HepG2 (cell line): ENCODE measurements around the gene NLRP6. TPM values are rescaled to one million over a fixed set of nuclear protein-coding genes. Genes with fewer than 3 reads are reported as not detected.

ENCODE experiments used
- CHD2 ChIP-seq: IDR thresholded peaks from 2 replicates; pipeline ENCODE4 v1.6.1; 2011; ENCODE audit warnings: low read depth, low read length, improper control_type of control experiment
- FOXA1 ChIP-seq, 2 experiments: fragments of 450-650 bp in 1 of 2; sonication (generic) in 1 of 2; formaldehyde crosslinking in 1 of 2; IDR thresholded peaks; 2 replicates each; pipeline versions ENCODE4 v1.4.0 to v1.6.1; 2016 to 2020; ENCODE audit warnings: missing genetic modification reagents in 1 of 2
- GABPA ChIP-seq, 2 experiments: IDR thresholded peaks; 2 replicates each; pipeline ENCODE4 v1.6.1; 2011 to 2016; ENCODE audit warnings: low read depth in 2 of 2, low read length in 1 of 2, missing biosample characterization in 1 of 2, missing genetic modification characterization in 1 of 2
- GTF2F1 ChIP-seq: fragments of 150-350 bp; IDR thresholded peaks from 2 replicates; pipeline ENCODE4 v1.6.1; 2014; ENCODE audit warnings: low read length
- HNF4A ChIP-seq: sonication (generic); formaldehyde crosslinking; IDR thresholded peaks from 2 replicates; pipeline ENCODE4 v1.4.0; 2020; ENCODE audit warnings: missing genetic modification reagents
- ISL2 ChIP-seq: sonication (generic); formaldehyde crosslinking; IDR thresholded peaks from 2 replicates; pipeline ENCODE4 v1.5.0; 2020; ENCODE audit warnings: missing genetic modification reagents
- KMT2B ChIP-seq: IDR thresholded peaks from 2 replicates; pipeline ENCODE4 v1.6.1; 2016; ENCODE audit warnings: missing genetic modification reagents, missing compliant biosample characterization
- LBX2 ChIP-seq: sonication (generic); formaldehyde crosslinking; IDR thresholded peaks from 2 replicates; pipeline ENCODE4 v1.5.0; 2020; ENCODE audit warnings: missing genetic modification reagents, mild to moderate bottlenecking, borderline replicate concordance
- NCOA5 ChIP-seq: sonication (generic); formaldehyde crosslinking; IDR thresholded peaks from 2 replicates; pipeline ENCODE4 v1.4.0; 2020; ENCODE audit warnings: missing genetic modification reagents
- RNF2 ChIP-seq: fragments of 450-650 bp; conservative IDR thresholded peaks from 2 replicates; pipeline ENCODE4 v1.6.1; 2016; ENCODE audit warnings: low read depth
- SATB2 ChIP-seq: sonication (generic); formaldehyde crosslinking; IDR thresholded peaks from 2 replicates; pipeline ENCODE4 v1.5.0; 2020; ENCODE audit warnings: missing genetic modification reagents
- SCMH1 ChIP-seq: sonication (generic); formaldehyde crosslinking; IDR thresholded peaks from 2 replicates; pipeline ENCODE4 v1.9.0; 2021; ENCODE audit warnings: missing genetic modification reagents, mild to moderate bottlenecking, borderline replicate concordance
- SMC3 ChIP-seq: IDR thresholded peaks from 2 replicates; pipeline ENCODE4 v1.6.1; 2011; ENCODE audit warnings: low read length, improper control_type of control experiment
- SRSF9 ChIP-seq: fragments of 200-400 bp; formaldehyde crosslinking; IDR thresholded peaks from 2 replicates; pipeline ENCODE4 v1.6.1; 2018; ENCODE audit warnings: borderline replicate concordance, mild to moderate bottlenecking, low read depth, low read length; ENCODE audit not compliant: insufficient read depth, poor library complexity, severe bottlenecking
- TBP ChIP-seq: sonication (generic); formaldehyde crosslinking; IDR thresholded peaks from 2 replicates; pipeline ENCODE4 v1.5.0; 2020; ENCODE audit warnings: missing genetic modification reagents
- ZNF180 ChIP-seq: sonication (generic); formaldehyde crosslinking; IDR thresholded peaks from 2 replicates; pipeline ENCODE4 v1.4.0; 2020; ENCODE audit warnings: low read depth, missing genetic modification reagents, borderline replicate concordance
- ZNF251 ChIP-seq: sonication (generic); formaldehyde crosslinking; IDR thresholded peaks from 2 replicates; pipeline ENCODE4 v1.9.0; 2021; ENCODE audit warnings: mild to moderate bottlenecking, missing genetic modification reagents
- ZNF547 ChIP-seq: sonication (generic); formaldehyde crosslinking; IDR thresholded peaks from 2 replicates; pipeline ENCODE4 v1.5.1; 2020; ENCODE audit warnings: mild to moderate bottlenecking, missing genetic modification reagents
- ZNF569 ChIP-seq: sonication (generic); formaldehyde crosslinking; IDR thresholded peaks from 2 replicates; pipeline ENCODE4 v1.5.0; 2020; ENCODE audit warnings: mild to moderate bottlenecking, missing genetic modification reagents, moderate library complexity, borderline replicate concordance
- polyA plus RNA-seq, 8 experiments: library from polyadenylated mRNA; depleted of rRNA in 3 of 8; stranded (reverse) in 7 of 8; unstranded in 1 of 8; fragments of >200 nt; fragmentation: Illumina TruSeq in 4 of 8; extraction: Trizol in 4 of 8; gene quantifications; 2 replicates each; pipeline versions ENCODE4 v1.2.1 to v1.2.3, GENCODE V29; 2011 to 2016; ENCODE audit warnings: low read depth in 4 of 8, missing spikeins in 1 of 8, mixed read lengths in 1 of 8; ENCODE audit not compliant: insufficient read depth in 1 of 8
- total RNA-seq, 5 experiments: library from RNA; depleted of rRNA; stranded (reverse); fragments of >200 nt; fragmentation: Illumina TruSeq; extraction: Trizol; gene quantifications; 2 replicates each; pipeline ENCODE4 v1.2.3, GENCODE V29; 2016; ENCODE audit warnings: low read depth in 1 of 5
- TF ChIP-seq, protein P1 (sequence below): sonication (generic); formaldehyde crosslinking; IDR thresholded peaks from 2 replicates; pipeline ENCODE4 v1.5.1; 2020; ENCODE audit warnings: missing genetic modification reagents, mild to moderate bottlenecking, borderline replicate concordance
- TF ChIP-seq, protein P2 (sequence below): sonication (generic); formaldehyde crosslinking; IDR thresholded peaks from 2 replicates; pipeline ENCODE4 v1.4.0; 2020; ENCODE audit warnings: missing genetic modification reagents
- TF ChIP-seq, protein P3 (sequence below): IDR thresholded peaks from 2 replicates; pipeline ENCODE4 v1.6.1; 2012; ENCODE audit warnings: low read length, improper control_type of control experiment

The NLRP6 gene
- total and polyA plus RNA-seq, 2 of the 13 experiments (the other 11 are each of a cell fraction or from before 2014, with no cell fraction given), result not detected

- TF ChIP-seq, protein P1, sequence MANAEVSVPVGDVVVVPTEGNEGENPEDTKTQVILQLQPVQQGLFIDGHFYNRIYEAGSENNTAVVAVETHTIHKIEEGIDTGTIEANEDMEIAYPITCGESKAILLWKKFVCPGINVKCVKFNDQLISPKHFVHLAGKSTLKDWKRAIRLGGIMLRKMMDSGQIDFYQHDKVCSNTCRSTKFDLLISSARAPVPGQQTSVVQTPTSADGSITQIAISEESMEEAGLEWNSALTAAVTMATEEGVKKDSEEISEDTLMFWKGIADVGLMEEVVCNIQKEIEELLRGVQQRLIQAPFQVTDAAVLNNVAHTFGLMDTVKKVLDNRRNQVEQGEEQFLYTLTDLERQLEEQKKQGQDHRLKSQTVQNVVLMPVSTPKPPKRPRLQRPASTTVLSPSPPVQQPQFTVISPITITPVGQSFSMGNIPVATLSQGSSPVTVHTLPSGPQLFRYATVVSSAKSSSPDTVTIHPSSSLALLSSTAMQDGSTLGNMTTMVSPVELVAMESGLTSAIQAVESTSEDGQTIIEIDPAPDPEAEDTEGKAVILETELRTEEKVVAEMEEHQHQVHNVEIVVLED (CRISPR knock-in tag), result no peak
- TF ChIP-seq CHD2, result no peak
- TF ChIP-seq NCOA5 (CRISPR knock-in tag), result no peak
- 0 out of 2 replicates have a peak, but pooled peaks have one; percentile 58 for TF ChIP-seq LBX2
- TF ChIP-seq, protein P2, sequence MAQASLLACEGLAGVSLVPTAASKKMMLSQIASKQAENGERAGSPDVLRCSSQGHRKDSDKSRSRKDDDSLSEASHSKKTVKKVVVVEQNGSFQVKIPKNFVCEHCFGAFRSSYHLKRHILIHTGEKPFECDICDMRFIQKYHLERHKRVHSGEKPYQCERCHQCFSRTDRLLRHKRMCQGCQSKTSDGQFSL, result no peak
- TF ChIP-seq ZNF180 (CRISPR knock-in tag), result no peak
- TF ChIP-seq GABPA (IDR thresholded peaks at IDR 0.05; ENCODE audit: low read depth, low read length), result peak; percentile 51
- no peak for TF ChIP-seq GABPA (CRISPR knock-in tag; IDR thresholded peaks at IDR 0.05; ENCODE audit: low read depth)
- no peak for TF ChIP-seq TBP (CRISPR knock-in tag)
- TF ChIP-seq ZNF547 (CRISPR knock-in tag), result no peak; the same call in 1 of the 2 replicates
- TF ChIP-seq HNF4A (CRISPR knock-in tag), result peak; percentile 45
- TF ChIP-seq SRSF9, result no peak
- TF ChIP-seq, protein P3, sequence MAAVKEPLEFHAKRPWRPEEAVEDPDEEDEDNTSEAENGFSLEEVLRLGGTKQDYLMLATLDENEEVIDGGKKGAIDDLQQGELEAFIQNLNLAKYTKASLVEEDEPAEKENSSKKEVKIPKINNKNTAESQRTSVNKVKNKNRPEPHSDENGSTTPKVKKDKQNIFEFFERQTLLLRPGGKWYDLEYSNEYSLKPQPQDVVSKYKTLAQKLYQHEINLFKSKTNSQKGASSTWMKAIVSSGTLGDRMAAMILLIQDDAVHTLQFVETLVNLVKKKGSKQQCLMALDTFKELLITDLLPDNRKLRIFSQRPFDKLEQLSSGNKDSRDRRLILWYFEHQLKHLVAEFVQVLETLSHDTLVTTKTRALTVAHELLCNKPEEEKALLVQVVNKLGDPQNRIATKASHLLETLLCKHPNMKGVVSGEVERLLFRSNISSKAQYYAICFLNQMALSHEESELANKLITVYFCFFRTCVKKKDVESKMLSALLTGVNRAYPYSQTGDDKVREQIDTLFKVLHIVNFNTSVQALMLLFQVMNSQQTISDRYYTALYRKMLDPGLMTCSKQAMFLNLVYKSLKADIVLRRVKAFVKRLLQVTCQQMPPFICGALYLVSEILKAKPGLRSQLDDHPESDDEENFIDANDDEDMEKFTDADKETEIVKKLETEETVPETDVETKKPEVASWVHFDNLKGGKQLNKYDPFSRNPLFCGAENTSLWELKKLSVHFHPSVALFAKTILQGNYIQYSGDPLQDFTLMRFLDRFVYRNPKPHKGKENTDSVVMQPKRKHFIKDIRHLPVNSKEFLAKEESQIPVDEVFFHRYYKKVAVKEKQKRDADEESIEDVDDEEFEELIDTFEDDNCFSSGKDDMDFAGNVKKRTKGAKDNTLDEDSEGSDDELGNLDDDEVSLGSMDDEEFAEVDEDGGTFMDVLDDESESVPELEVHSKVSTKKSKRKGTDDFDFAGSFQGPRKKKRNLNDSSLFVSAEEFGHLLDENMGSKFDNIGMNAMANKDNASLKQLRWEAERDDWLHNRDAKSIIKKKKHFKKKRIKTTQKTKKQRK, result no peak
- TF ChIP-seq RNF2, result no peak
- TF ChIP-seq GTF2F1, result no peak
- TF ChIP-seq SATB2, result no peak
- 0 out of 2 replicates have a peak, but pooled peaks have one; percentile 30 for TF ChIP-seq ISL2
- no peak for TF ChIP-seq ZNF251
- no peak for TF ChIP-seq ZNF569 (CRISPR knock-in tag)
- no peak for TF ChIP-seq SCMH1 (CRISPR knock-in tag)
- TF ChIP-seq FOXA1 (IDR thresholded peaks at IDR 0.05), result no peak
- TF ChIP-seq FOXA1 (CRISPR knock-in tag; IDR thresholded peaks at IDR 0.05), result no peak
- no peak for TF ChIP-seq KMT2B (CRISPR knock-in tag)
- TF ChIP-seq SMC3, result no peak
Observed at GRCh38 chr11:235997-236773, 42.0 kb upstream of the NLRP6 start, which contains the start of gene SIRT3 (continued).
